GM21737 (cell line): ENCODE data around the gene PPP2R1A.
A peak's percentile ranks its signal among the peaks of the same experiment; 100 is the strongest.
"Not testable (repeated sequence)": the region's sequence is repeated elsewhere in the genome, so short reads cannot be mapped to it uniquely, and the experiment has no call there.

ENCODE experiments used
- ATAC-seq: cut with Tn5 transposase; IDR thresholded peaks from one replicate; pipeline ENCODE4 v1.9.1; 2021; ENCODE audit warnings: mild to moderate bottlenecking, moderate library complexity; ENCODE audit not compliant: unreplicated experiment

The PPP2R1A gene

GRCh38 chr19:52237771-52238400 lies 48.0 kb downstream of the PPP2R1A start:
- ATAC-seq, result no peak

- ATAC-seq, result no peak
Measured at GRCh38 chr19:52244021-52244420, 54.2 kb downstream of the PPP2R1A start.

- no peak for ATAC-seq
Measured at GRCh38 chr19:52248241-52248640, 58.4 kb downstream of the PPP2R1A start.

- ATAC-seq, result no peak
Measured at GRCh38 chr19:52258426-52258825, 68.6 kb downstream of the PPP2R1A start.

GRCh38 chr19:52265556-52265955 lies 75.7 kb downstream of the PPP2R1A start:
- not testable (repeated sequence) for ATAC-seq

GRCh38 chr19:52269338-52270261 lies 79.7 kb downstream of the PPP2R1A start, which contains the start of gene ZNF766:
TSS of gene ZNF766 (plus strand) at chr19:52269587. CDS start at chr19:52269614, 27 bp downstream.
- peak; percentile 88 for ATAC-seq

- no peak for ATAC-seq
Measured at GRCh38 chr19:52270266-52270885, 80.5 kb downstream of the PPP2R1A start.

GRCh38 chr19:52273301-52273700 lies 83.4 kb downstream of the PPP2R1A start:
- no peak for ATAC-seq

- ATAC-seq, result no peak
Measured at GRCh38 chr19:52274191-52274590, 84.3 kb downstream of the PPP2R1A start.

GRCh38 chr19:52275988-52276387 lies 86.1 kb downstream of the PPP2R1A start:
- no peak for ATAC-seq

GRCh38 chr19:52277471-52277870 lies 87.6 kb downstream of the PPP2R1A start:
- no peak for ATAC-seq
